ENCODE results near the gene CFAP206.

The CFAP206 gene

GRCh38 chr6:87391334-87391733 lies 16.4 kb upstream of the CFAP206 start:
- peak; percentile 77 for TF ChIP-seq CTCF (IDR thresholded peaks at IDR 0.05; ENCODE audit: low read depth, low read length)
- H3K27me3 ChIP-seq, result no peaks in the 10 kb centered on the region
- no peaks in the 10 kb centered on the region for H3K9me3 ChIP-seq
- H3K4me3 ChIP-seq (ENCODE audit: low read depth, low read length), result no peak overlapping the region
- no peaks in the 10 kb centered on the region for H3K36me3 ChIP-seq
- DNase-seq, result peak; percentile 51
- no peaks in the 10 kb centered on the region for H3K4me1 ChIP-seq

GRCh38 chr6:87393026-87393622 lies 14.6 kb upstream of the CFAP206 start:
- Histone ChIP-seq H3K27me3 (no peaks in the 10 kb centered on the region), H3K36me3 (no peaks in the 10 kb centered on the region), H3K4me1 (no peaks in the 10 kb centered on the region), H3K9me3 (no peaks in the 10 kb centered on the region), H3K4me3 (ENCODE audit: low read depth, low read length) (no peak overlapping the region)
- DNase-seq, result peak; percentile 30
- peak; percentile 72 for TF ChIP-seq CTCF (IDR thresholded peaks at IDR 0.05; ENCODE audit: low read depth, low read length)

- H3K9me3 ChIP-seq, result no peaks in the 10 kb centered on the region
- no peak for TF ChIP-seq CTCF (IDR thresholded peaks at IDR 0.05; ENCODE audit: low read depth, low read length)
- no peak overlapping the region for H3K4me3 ChIP-seq (ENCODE audit: low read depth, low read length)
- H3K4me1 ChIP-seq, result no peaks in the 10 kb centered on the region
- DNase-seq, result no peak
- no peaks in the 10 kb centered on the region for H3K27me3 ChIP-seq
- no peaks in the 10 kb centered on the region for H3K36me3 ChIP-seq
These were observed 12.3 kb upstream of the CFAP206 start for GRCh38 chr6:87395431-87395830.

GRCh38 chr6:87396595-87397392 lies 11.0 kb upstream of the CFAP206 start:
- Histone ChIP-seq H3K4me3 (ENCODE audit: low read depth, low read length) (no peak overlapping the region), H3K27me3 (no peaks in the 10 kb centered on the region), H3K9me3 (no peaks in the 10 kb centered on the region), H3K4me1 (no peaks in the 10 kb centered on the region), H3K36me3 (no peaks in the 10 kb centered on the region)
- TF ChIP-seq CTCF (IDR thresholded peaks at IDR 0.05; ENCODE audit: low read depth, low read length), result no peak
- DNase-seq, result no peak

- TF ChIP-seq CTCF (IDR thresholded peaks at IDR 0.05; ENCODE audit: low read depth, low read length), result no peak
- no peak overlapping the region for H3K4me3 ChIP-seq (ENCODE audit: low read depth, low read length)
- H3K4me1 ChIP-seq, result no peaks in the 10 kb centered on the region
- no peaks in the 10 kb centered on the region for H3K36me3 ChIP-seq
- DNase-seq, result no peak
- no peaks in the 10 kb centered on the region for H3K9me3 ChIP-seq
- H3K27me3 ChIP-seq, result no peaks in the 10 kb centered on the region
These were observed 10.1 kb upstream of the CFAP206 start for GRCh38 chr6:87397656-87398055.

- TF ChIP-seq CTCF (IDR thresholded peaks at IDR 0.05; ENCODE audit: low read depth, low read length), result no peak
- no peak for DNase-seq
- no peaks in the 10 kb centered on the region for H3K27me3 ChIP-seq
- no peaks in the 10 kb centered on the region for H3K36me3 ChIP-seq
- H3K9me3 ChIP-seq, result no peaks in the 10 kb centered on the region
- no peaks in the 10 kb centered on the region for H3K4me1 ChIP-seq
- H3K4me3 ChIP-seq (ENCODE audit: low read depth, low read length), result no peak overlapping the region
These were observed 5.9 kb upstream of the CFAP206 start for GRCh38 chr6:87401832-87402231.
